CD4-positive, alpha-beta T cell treated with Interleukin-21 for 1 hour (primary cell): Measurements from ENCODE around the gene C22orf39.

ENCODE experiments used
- DNase-seq: peaks from one replicate; pipeline ENCODE4 v3.0.0-alpha.2; 2020

C22orf39 gene

DNA sequence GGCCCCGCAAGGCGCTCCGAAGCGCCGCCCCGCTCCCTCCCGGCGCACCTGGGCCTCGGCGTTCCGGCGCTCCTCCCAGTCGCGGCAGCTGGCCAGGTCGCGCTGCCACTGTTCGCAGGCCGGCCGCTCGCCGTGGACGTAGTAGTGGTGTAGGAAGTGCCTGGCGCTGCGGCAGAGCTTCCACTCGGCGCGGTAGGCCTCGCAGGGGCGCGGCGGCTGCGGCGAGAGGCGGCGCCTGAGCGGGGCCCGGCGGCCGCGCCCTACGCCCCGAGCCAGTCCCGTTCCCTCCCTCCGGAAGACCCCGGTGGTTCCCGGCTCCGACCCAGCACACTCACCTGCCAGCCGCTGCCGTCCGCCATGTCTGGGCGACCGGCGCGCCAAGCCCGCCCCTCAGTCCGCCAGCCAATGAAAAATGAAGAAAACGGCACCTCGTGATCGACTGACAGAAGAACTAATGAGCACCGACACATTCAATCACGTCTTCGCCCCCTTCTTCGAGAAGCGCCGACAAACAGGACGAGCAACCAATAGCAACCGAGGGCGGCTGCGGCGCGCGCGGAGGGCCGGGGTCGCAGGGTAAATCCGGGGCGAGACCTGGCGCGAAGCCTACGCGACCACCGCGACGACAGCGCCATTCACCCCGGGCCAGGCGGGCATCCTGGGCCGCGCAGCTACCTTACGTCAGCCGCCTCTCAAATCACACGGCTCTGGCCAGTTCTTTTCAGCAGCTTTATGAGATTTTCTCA is at the start of gene C22orf39:
Gene C22orf39, minus strand, starts transcription at position 382 of the 746 bp plus-strand sequence. Its CDS starts 23 bp downstream, at position 359.
- DNase-seq = peak; percentile 96

DNA sequence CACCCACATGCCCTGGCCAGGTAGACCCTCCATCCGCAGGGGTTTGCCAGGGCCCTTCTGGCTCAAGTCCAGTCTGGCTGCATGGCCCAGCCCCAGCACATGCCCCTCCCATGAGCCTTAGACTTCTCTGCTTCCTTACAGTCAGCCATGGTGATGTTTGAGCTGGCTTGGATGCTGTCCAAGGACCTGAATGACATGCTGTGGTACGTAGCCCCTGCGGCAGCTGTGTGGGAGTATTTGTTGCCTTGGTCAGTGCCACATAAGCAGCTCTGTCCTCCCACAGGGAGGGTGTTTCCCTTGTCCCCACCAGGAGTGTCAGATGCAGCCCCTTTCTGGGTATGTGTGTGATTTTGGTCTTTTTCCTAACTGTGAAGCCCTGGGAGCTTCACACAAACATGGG is 49.7 kb upstream of the C22orf39 start:
- DNase-seq = no peak

- no peak for DNase-seq
Measured at GRCh38 chr22:19496324-19496630, 48.8 kb upstream of the C22orf39 start.

- peak; percentile 42 for DNase-seq
Measured at GRCh38 chr22:19495562-19496323, 48.2 kb upstream of the C22orf39 start.

DNA sequence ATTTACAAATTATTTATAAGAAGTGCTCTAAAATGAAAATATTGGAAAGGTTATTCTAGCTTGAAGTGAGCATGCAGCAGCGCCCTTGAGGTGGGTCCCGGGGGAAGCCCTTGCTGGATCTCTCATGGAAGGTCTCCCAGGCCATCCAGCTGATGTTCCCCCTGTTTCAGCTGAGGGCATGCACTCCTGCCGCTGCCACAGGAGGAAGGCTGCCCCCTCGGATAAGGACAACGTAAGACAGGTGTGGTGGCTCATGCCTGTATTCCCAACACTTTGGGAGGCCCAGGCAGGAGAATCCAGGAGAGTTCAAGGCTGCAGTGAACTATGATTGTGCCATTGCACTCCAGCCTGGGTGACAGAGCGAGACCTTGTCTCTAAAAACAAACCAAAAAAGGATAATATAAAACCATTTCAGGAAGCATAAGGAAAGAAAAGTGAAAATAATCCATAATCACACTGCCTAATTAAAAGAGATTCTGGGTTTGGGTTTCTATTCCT is 47.2 kb upstream of the C22orf39 start:
- DNase-seq = no peak

DNA sequence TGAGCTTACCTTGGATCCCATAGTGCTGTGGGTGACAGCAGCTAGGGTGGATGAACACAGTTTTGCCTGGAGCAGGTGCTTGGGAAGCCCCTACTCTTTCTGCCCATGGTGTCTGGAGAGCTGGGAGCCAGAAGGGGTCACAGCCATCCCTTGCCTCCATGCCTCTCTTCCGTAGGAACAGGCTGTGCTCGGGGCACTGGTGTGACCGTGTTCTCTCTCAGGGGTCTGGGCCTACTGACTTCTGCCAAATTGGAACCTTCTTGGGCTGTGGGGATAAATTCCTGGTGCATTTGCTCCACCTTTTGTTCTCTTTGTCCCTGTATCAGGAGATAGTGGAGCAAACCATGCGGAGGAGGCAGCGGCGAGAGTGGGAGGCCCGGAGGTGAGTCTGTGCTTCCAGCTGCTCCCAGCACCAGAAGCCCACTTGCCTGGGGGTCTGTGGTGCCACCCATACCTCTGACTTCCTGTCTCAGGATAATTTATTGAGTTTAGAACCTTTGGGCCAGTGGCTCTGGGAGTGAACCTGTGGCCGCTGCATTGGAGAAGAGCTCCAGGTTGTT is 46.6 kb upstream of the C22orf39 start:
- no peak for DNase-seq

DNA sequence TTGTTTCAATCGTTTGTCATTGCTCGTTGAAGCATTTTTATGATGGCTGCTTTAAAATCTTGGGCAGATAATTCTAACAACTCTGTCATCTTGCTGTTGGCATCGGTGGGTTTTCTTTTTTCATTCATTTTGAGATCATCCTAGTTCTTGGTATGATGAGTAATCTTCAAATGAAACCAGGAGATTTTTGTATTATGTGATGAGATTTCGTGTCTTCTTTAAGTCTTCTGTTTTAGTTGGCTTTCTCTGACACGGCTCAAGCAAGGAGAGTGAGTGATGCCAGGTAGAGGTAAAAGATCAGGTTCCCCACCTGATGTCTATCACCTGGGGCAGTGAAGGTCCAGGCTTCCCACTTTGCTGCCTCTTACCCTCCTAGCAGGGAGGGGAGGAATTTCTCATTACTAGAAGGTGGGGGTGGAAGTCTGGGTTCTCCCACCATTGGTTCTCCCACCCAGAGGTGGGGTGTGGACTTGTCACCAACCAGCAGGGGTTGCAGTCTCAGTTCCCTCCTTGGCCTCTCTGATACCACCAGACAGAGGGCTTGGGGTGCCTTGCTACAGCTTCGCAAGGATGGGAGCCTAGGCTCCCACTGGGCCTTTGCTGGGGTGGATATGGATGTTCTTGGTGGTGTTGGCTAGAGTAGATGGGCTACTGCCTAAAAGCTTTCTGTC is 45.1 kb upstream of the C22orf39 start:
- DNase-seq = no peak

DNA sequence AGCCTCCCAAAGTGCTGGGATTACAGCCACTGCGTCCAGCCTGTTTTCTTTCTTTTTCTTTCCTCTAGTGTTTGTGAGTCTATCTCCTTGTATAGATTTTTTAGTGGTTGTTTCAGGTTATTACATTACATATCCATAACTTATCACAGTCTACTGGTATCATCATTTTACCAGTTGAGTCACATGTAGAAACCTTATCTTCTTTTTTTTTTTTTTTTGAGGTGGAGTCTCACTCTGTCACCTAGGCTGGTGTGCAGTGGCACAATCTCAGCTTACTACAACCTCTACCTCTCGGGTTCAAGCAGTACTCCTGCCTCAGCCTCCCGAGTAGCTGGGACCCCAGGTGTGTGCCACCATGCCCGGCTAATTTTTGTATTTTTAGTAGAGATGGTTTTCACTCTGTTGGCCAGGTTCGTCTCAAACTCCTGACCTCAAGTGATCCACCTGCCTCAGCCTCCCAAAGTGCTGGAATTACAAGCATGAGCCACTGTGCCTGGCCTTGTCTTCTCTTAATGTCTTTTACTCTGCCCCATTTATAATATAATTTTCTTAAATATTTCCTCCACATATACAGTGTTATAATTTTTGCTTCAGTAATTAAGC is 43.2 kb upstream of the C22orf39 start:
- DNase-seq = no peak

DNA sequence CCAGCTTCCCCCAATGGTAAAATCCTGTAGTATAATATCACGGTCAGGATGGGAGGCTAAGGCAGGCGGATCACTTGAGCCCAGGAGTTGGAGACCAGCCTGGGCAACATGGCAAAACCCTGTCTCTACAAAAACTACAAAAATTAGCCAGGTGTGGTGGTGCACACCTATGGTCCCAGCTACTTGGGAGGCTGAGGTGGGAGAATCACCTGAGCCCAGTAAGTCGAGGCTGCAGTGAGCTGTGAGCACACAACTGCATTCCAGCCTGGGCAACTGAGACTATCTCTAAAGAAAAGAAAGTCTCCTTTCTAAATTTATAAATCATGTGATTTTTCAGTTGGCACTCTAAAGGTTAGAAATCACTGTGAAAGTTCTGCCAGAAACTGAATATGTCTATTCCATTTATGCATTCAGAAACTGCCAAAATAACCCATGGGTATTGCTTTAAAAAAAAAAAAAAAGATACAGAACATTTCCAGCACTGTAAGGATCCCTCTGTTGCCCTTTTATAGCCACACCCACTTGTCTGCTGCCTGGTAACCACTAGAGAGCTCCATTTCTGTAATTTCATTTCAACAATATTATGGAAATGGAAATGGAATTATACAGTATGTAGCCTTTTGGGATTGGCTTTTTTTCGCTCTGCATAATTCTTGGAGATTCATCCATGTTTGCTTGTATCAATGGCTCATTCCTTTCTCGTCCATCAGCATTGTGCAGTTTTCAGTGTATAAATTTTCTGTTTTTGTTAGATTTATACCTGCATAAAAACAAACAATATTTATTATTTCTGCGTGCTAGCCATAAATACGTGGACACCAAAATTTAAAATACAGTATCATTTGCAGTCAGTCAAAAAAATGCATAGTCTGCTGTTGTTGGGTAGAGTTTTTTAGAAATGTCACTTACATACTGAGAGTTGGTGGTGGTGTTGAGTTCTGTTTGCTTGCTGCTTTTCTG is 41.7 kb upstream of the C22orf39 start:
- no peak for DNase-seq

GRCh38 chr22:19488285-19488684 is 40.8 kb upstream of the C22orf39 start:
- DNase-seq = no peak

DNA sequence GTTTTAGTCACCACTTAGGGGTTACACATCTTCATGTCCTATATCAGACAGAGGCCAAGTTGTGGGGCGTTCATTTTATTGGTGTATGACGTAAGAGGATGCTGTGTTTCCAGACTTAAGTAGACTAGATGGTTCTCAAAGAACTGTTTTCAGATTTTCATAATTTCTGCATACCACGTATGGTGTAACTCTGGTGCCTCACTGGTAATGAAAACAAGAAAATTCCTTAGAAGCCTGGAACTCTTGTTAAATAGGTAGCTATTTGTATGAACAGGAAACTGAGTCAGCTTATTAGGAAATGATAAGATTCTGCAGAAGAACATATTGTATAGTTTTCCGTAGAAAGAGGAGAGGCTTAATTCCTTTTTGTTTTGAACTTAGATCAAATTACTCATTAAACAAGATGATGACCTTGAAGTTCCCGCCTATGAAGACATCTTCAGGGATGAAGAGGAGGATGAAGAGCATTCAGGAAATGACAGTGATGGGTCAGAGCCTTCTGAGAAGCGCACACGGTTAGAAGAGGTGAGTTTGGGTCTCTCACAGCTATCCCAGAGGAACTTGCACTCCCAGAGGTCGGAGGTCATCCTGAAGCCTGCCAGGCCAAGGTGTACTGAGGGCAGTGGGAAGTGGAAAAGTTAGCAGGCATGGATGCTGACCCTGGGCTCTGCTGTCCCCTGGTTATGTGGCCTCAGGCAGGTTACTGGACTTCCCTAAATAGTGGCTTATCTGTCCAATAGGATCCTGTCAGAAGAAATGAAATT is 36.2 kb upstream of the C22orf39 start:
- DNase-seq = no peak

DNA sequence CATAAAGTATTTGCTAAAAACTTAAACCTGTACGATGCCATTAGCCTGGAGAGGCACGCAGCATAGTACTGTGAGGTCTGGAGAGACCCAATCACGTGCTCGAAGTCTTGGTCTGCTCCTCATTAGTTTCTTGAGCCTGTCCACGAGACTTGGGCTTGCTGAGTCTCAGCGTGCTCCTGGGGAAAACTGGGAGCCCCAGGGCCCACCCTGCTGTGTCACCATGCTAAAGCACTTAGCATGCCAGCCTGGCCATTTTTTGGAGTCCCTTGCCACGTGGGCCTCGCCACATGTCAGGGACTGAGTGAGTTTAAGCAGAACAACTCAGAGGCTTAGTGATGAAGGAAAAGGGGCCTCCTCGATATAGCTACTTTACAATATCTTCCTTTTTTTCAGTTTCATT is 34.8 kb upstream of the C22orf39 start:
- no peak for DNase-seq

GRCh38 chr22:19480789-19481188 is 33.3 kb upstream of the C22orf39 start:
- DNase-seq = no peak

- no peak for DNase-seq
Measured at GRCh38 chr22:19480173-19480568, 32.7 kb upstream of the C22orf39 start.

GRCh38 chr22:19479355-19480172 is 32.1 kb upstream of the C22orf39 start, which contains the start of gene CDC45:
Gene CDC45, plus strand, starts transcription at chr22:19479920. Its CDS starts 49 bp downstream, at chr22:19479969.
- peak; percentile 98 for DNase-seq

GRCh38 chr22:19478901-19479354 is 31.4 kb upstream of the C22orf39 start, which contains the start of gene UFD1:
Gene UFD1, minus strand, starts transcription at chr22:19479193. Its CDS starts 108 bp downstream, at chr22:19479085.
- DNase-seq = peak; percentile 87

- DNase-seq = peak; percentile 28
Measured at GRCh38 chr22:19478045-19478900, 30.8 kb upstream of the C22orf39 start.

- peak; percentile 26 for DNase-seq
Measured at GRCh38 chr22:19477321-19478044, 30.0 kb upstream of the C22orf39 start.
